NCI-H1092 (cell line): ENCODE results near the gene SERPINI2.
A peak's percentile ranks its signal among the peaks of the same experiment; 100 is the strongest.
"Not testable (repeated sequence)": the region's sequence is repeated elsewhere in the genome, so short reads cannot be mapped to it uniquely, and the experiment has no call there.

Experiments used
- DNase-seq: peaks from one replicate; lab custom pipeline; 2025; lab: John Stamatoyannopoulos, UW

The SERPINI2 gene

GRCh38 chr3:167450195-167450594 is 23.6 kb downstream of the SERPINI2 start:
- no peak for DNase-seq

GRCh38 chr3:167445491-167445890 is 28.4 kb downstream of the SERPINI2 start:
- DNase-seq = no peak

- DNase-seq = no peak
Measured at GRCh38 chr3:167441256-167441655, 32.6 kb downstream of the SERPINI2 start.

GRCh38 chr3:167437428-167438139 is 36.3 kb downstream of the SERPINI2 start:
- DNase-seq = no peak

- DNase-seq = not testable (repeated sequence)
Measured at GRCh38 chr3:167426962-167427361, 46.9 kb downstream of the SERPINI2 start.

- DNase-seq = not testable (repeated sequence)
Measured at GRCh38 chr3:167422396-167422795, 51.4 kb downstream of the SERPINI2 start.

- DNase-seq = no peak
Measured at GRCh38 chr3:167409611-167410010, 64.2 kb downstream of the SERPINI2 start.

- peak; percentile 16 for DNase-seq
Measured at GRCh38 chr3:167406876-167407492, 66.9 kb downstream of the SERPINI2 start.

GRCh38 chr3:167397826-167398225 is 76.0 kb downstream of the SERPINI2 start:
- DNase-seq = no peak

GRCh38 chr3:167396075-167396474 is 77.8 kb downstream of the SERPINI2 start:
- no peak for DNase-seq

- DNase-seq = no peak
Measured at GRCh38 chr3:167394003-167394402, 79.8 kb downstream of the SERPINI2 start.
